ENCODE measurements around the gene MAP3K6. TPM values are rescaled to one million over a fixed set of nuclear protein-coding genes. Genes with fewer than 3 reads are reported as not detected.

Gene MAP3K6
- total RNA-seq, 1 experiment from 2014 or later = 7.7 TPM

- H3K4me1 Mint-ChIP-seq = no peaks in the 10 kb centered on the region
- H3K4me1 ChIP-seq (ENCODE audit: insufficient read depth, low read length) = no peaks in the 10 kb centered on the region
- H3K18ac ChIP-seq (ENCODE audit: insufficient read length, low read depth, low read length) = no peak overlapping the region
- H3K27me3 Mint-ChIP-seq (ENCODE audit: low read depth) = no peaks in the 10 kb centered on the region
- no peak overlapping the region for H3K27ac ChIP-seq (ENCODE audit: insufficient read length, low read depth, low read length)
- H3K4me2 ChIP-seq (ENCODE audit: insufficient read depth, insufficient read length, low read length) = no peak overlapping the region
- H3K56ac ChIP-seq (ENCODE audit: insufficient read length, low read depth, low read length) = no peak overlapping the region
- no peak overlapping the region for H3K23ac ChIP-seq (ENCODE audit: insufficient read length, low read depth, low read length)
- no peak overlapping the region for H2AFZ ChIP-seq (ENCODE audit: low read length)
- H3K9me3 Mint-ChIP-seq = no peaks in the 10 kb centered on the region
- peaks cover 3% of the 10 kb centered on the region for H3K79me1 ChIP-seq (ENCODE audit: insufficient read depth, low read depth, low read length, poor library complexity, severe bottlenecking)
- no peak overlapping the region for H4K8ac ChIP-seq (replicated peaks; ENCODE audit: insufficient read length, low read depth, low read length)
- no peak overlapping the region for H3K4ac ChIP-seq (ENCODE audit: low read depth, low read length)
- no peak overlapping the region for H2BK20ac ChIP-seq (ENCODE audit: low read depth, low read length, poor library complexity, severe bottlenecking)
- no peak overlapping the region for H3K9ac ChIP-seq (ENCODE audit: extremely low read depth, insufficient read length, low read length)
- H3K23me2 ChIP-seq (ENCODE audit: insufficient read length, low read depth, low read length, poor library complexity, severe bottlenecking) = no peaks in the 10 kb centered on the region
- H3K14ac ChIP-seq (ENCODE audit: insufficient read depth, low read length) = no peak overlapping the region
- no peak overlapping the region for H2BK5ac ChIP-seq (ENCODE audit: insufficient read length, low read length)
- H3T11ph ChIP-seq (ENCODE audit: low read length) = no peak overlapping the region
- TF ChIP-seq CTCF (conservative IDR thresholded peaks at IDR 0.05) = no peak
- H4K20me1 ChIP-seq (ENCODE audit: control insufficient read depth, insufficient read depth, insufficient read length) = no peaks in the 10 kb centered on the region
- no peak overlapping the region for H3K4me3 Mint-ChIP-seq
- no peak overlapping the region for H4K5ac ChIP-seq (ENCODE audit: insufficient read length, low read depth, low read length)
- H3K36me3 Mint-ChIP-seq (ENCODE audit: insufficient read depth in 1 of 3, low read depth in 3 of 3) = peaks cover 19 to 56% (median 45%) of the 10 kb centered on the region in 3 experiments; a peak in 6 of 7 replicates
- H2BK120ac ChIP-seq (ENCODE audit: low read depth, low read length, poor library complexity, severe bottlenecking) = no peak overlapping the region
- peaks cover 2% of the 10 kb centered on the region; the same call in 1 of the 2 replicates for H3K79me2 ChIP-seq (ENCODE audit: insufficient read depth, low read length)
- no peak overlapping the region for H2AK5ac ChIP-seq (ENCODE audit: insufficient read length, low read length)
- no peak for DNase-seq
- peak overlapping the region in 1 of 3 experiments; percentile 55; a peak in 2 of 7 replicates for H3K27ac Mint-ChIP-seq
- no peak overlapping the region for H4K91ac ChIP-seq (ENCODE audit: insufficient read length, low read depth, low read length)
- H3K9me3 ChIP-seq (ENCODE audit: control insufficient read depth, low read depth, low read length) = no peaks in the 10 kb centered on the region
- WGBS (ENCODE audit: extremely low coverage, insufficient read length, low lambda C conversion rate) = no CpG with 5 or more reads among the region's 8 CpGs
- H3K27me3 ChIP-seq (ENCODE audit: insufficient read depth, low read length) = no peaks in the 10 kb centered on the region
- no peak overlapping the region for H2BK15ac ChIP-seq (ENCODE audit: low read depth, low read length)
- no peak overlapping the region for H2BK12ac ChIP-seq (ENCODE audit: insufficient read length, low read depth, low read length)
Measured at GRCh38 chr1:27330786-27331185, 36.0 kb downstream of the MAP3K6 start.

Measured in H9 (cell line).